ENCODE data around the gene PRRC2A. TPM values are rescaled to one million over a fixed set of nuclear protein-coding genes. Genes with fewer than 3 reads are reported as not detected.

The PRRC2A gene
- total RNA-seq, 1 donor from 2014 or later = 21.1 TPM

DNA sequence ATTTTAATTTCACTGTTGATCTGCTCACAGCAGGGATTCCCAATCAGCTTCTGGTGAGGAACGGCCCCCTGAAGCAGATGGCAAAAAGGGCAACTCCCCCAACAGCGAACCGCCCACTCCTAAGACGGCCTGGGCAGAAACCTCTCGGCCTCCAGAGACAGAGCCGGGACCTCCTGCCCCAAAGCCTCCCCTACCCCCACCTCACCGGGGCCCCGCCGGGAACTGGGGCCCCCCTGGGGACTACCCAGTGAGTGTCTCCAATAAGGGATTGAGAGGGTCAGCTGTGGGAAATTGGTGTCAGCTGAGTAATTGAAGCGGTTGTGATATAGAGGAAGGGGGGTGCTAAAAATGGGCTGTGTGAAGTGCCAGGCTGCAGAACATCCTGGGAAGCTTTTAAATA, 6.4 kb downstream of the PRRC2A start:
- no peak for TF ChIP-seq CTCF (IDR thresholded peaks at IDR 0.05; ENCODE audit: insufficient read depth, low read length, severe bottlenecking)
- DNase-seq (ENCODE audit: low read depth) (no peak), FAIRE-seq (no peak)
- H3K27me3 ChIP-seq (ENCODE audit: control insufficient read depth, insufficient read depth, low read length) = no peaks in the 10 kb centered on the region
- H3K4me3 ChIP-seq (ENCODE audit: low read depth, low read length) = no peak overlapping the region
- H3K36me3 ChIP-seq (ENCODE audit: control insufficient read depth, insufficient read depth, low read length) = peaks cover 61% of the 10 kb centered on the region

GRCh38 chr6:31627690-31628287, 7.3 kb downstream of the PRRC2A start:
- H3K4me3 ChIP-seq (ENCODE audit: low read depth, low read length) = no peak overlapping the region
- DNase-seq (ENCODE audit: low read depth) = no peak
- H3K36me3 ChIP-seq (ENCODE audit: control insufficient read depth, insufficient read depth, low read length) = peaks cover 67% of the 10 kb centered on the region
- no peaks in the 10 kb centered on the region for H3K27me3 ChIP-seq (ENCODE audit: control insufficient read depth, insufficient read depth, low read length)
- TF ChIP-seq CTCF (IDR thresholded peaks at IDR 0.05; ENCODE audit: insufficient read depth, low read length, severe bottlenecking) = no peak
- no peak for FAIRE-seq

- Histone ChIP-seq H3K4me3 (ENCODE audit: low read depth, low read length) (no peak overlapping the region), H3K36me3 (ENCODE audit: control insufficient read depth, insufficient read depth, low read length) (peaks cover 70% of the 10 kb centered on the region), H3K27me3 (ENCODE audit: control insufficient read depth, insufficient read depth, low read length) (no peaks in the 10 kb centered on the region)
- FAIRE-seq (no peak), DNase-seq (ENCODE audit: low read depth) (no peak)
- no peak for TF ChIP-seq CTCF (IDR thresholded peaks at IDR 0.05; ENCODE audit: insufficient read depth, low read length, severe bottlenecking)
These were observed 8.5 kb downstream of the PRRC2A start for GRCh38 chr6:31629014-31629413.

GRCh38 chr6:31630177-31630934, 9.8 kb downstream of the PRRC2A start:
- H3K4me3 ChIP-seq (ENCODE audit: low read depth, low read length) = no peak overlapping the region
- H3K36me3 ChIP-seq (ENCODE audit: control insufficient read depth, insufficient read depth, low read length) = peaks cover 74% of the 10 kb centered on the region
- FAIRE-seq = no peak
- TF ChIP-seq CTCF (IDR thresholded peaks at IDR 0.05; ENCODE audit: insufficient read depth, low read length, severe bottlenecking) = no peak
- no peak for DNase-seq (ENCODE audit: low read depth)
- no peaks in the 10 kb centered on the region for H3K27me3 ChIP-seq (ENCODE audit: control insufficient read depth, insufficient read depth, low read length)

DNA sequence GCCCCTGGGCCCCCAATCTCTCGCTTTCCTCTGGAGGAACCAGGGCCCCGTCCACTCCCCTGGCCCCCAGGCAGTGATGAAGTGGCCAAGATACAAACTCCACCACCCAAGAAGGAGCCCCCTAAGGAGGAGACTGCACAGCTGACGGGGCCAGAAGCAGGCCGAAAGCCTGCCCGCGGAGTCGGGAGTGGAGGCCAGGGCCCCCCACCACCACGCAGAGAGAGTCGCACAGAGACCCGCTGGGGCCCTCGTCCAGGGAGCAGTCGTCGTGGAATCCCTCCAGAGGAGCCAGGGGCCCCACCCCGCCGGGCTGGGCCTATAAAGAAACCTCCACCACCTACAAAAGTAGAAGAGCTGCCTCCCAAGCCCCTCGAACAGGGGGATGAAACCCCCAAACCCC, 10.7 kb downstream of the PRRC2A start:
- Histone ChIP-seq H3K27me3 (ENCODE audit: control insufficient read depth, insufficient read depth, low read length) (no peaks in the 10 kb centered on the region), H3K36me3 (ENCODE audit: control insufficient read depth, insufficient read depth, low read length) (peaks cover 73% of the 10 kb centered on the region), H3K4me3 (ENCODE audit: low read depth, low read length) (no peak overlapping the region)
- TF ChIP-seq CTCF (IDR thresholded peaks at IDR 0.05; ENCODE audit: insufficient read depth, low read length, severe bottlenecking) = no peak
- no peak for FAIRE-seq
- DNase-seq (ENCODE audit: low read depth) = no peak

All from bronchial epithelial cell (primary cell).